ENCODE measurements around the gene MACROD2.

Gene MACROD2

DNA sequence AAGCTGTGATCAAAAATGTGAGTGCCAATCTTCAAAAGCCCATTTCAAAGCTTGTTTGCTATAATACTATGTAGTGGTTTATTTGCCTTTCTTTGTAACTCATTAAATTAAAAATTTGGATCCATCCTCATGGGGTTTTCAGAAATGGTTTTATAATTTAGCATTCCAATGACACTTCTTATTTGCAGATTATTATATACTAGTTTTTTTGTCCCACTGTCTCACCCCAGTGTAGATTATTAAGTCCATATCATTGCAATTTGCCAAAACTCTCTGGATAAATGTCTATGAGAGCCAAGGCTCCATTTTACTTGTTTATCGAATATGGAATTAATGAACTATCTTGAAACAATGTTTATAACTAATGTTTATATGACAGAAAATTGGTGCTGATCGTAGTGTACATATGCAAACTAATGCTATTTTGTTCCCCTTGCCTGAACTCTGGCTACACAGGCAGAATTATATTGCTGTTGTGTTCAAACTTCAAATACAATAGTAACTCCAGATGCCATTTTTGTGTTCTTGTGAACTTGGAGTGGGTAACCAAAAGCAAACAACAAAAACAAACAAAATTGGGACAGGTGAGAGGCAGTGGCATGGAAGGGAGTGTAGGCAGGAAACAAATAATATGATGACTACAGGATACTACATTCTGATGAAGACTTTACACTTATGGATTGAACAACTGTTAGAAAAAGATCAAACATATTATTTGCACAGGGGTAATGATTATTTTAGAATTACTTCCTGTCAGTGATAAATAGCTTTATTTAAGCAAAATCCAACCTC, 649.2 kb downstream of the MACROD2 start:
- POLR2A ChIA-PET: no interaction called here
- CTCF ChIA-PET: no interaction called here
- no peak for DNase-seq (ENCODE audit: low read depth, low spot score)
- no peak overlapping the region for H3K4me3 ChIP-seq (ENCODE audit: low read depth, low read length)
- TF ChIP-seq, protein P1, sequence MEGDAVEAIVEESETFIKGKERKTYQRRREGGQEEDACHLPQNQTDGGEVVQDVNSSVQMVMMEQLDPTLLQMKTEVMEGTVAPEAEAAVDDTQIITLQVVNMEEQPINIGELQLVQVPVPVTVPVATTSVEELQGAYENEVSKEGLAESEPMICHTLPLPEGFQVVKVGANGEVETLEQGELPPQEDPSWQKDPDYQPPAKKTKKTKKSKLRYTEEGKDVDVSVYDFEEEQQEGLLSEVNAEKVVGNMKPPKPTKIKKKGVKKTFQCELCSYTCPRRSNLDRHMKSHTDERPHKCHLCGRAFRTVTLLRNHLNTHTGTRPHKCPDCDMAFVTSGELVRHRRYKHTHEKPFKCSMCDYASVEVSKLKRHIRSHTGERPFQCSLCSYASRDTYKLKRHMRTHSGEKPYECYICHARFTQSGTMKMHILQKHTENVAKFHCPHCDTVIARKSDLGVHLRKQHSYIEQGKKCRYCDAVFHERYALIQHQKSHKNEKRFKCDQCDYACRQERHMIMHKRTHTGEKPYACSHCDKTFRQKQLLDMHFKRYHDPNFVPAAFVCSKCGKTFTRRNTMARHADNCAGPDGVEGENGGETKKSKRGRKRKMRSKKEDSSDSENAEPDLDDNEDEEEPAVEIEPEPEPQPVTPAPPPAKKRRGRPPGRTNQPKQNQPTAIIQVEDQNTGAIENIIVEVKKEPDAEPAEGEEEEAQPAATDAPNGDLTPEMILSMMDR (IDR thresholded peaks at IDR 0.05; ENCODE audit: insufficient read depth, low read length, missing control alignments): no peak

DNA sequence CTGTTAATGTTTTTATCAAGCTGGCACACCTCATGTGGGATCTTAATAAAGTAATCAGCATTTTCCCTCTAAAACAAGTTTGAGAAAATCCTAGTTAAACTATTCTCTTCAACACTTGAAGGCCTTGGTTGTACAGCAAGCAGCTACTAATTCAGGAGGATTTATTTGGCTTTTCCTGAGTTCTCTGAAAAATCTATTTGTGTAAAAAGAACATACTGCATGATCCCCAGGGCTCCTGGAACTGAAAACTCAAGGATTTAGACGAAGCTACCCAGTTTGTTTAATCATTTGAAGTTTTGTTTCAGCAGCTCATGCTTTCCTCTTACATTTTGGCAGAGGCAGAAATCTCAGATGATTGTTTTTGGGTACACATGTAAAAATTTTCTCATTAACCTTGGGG, 651.7 kb downstream of the MACROD2 start:
- ChIA-PET CTCF (no interaction called here), POLR2A (no interaction called here)
- no peak overlapping the region for H3K4me3 ChIP-seq (ENCODE audit: low read depth, low read length)
- no peak for DNase-seq (ENCODE audit: low read depth, low spot score)
- TF ChIP-seq, protein P1 (IDR thresholded peaks at IDR 0.05; ENCODE audit: insufficient read depth, low read length, missing control alignments): no peak

DNA sequence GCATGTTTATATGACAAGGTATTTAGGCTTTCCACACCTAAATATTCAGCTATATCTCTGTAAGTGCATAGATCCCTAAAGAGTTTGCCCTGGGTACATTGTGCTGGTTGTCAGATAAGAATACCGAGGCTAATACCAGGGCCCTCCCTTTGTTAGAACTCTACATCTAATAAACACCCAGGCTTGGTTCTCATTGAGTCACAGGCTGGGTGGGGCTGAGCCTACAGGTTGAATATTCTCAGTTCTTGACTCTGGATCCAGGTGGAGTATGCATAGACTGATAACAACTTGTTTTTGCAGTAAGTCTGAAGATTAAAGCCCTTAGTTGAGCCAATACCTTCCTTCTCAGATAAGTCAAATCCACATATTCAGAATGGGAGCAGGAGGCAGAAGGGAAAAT, 654.3 kb downstream of the MACROD2 start:
- TF ChIP-seq, protein P1 (IDR thresholded peaks at IDR 0.05; ENCODE audit: insufficient read depth, low read length, missing control alignments): no peak
- DNase-seq (ENCODE audit: low read depth, low spot score): no peak
- ChIA-PET CTCF (no interaction called here), POLR2A (no interaction called here)
- H3K4me3 ChIP-seq (ENCODE audit: low read depth, low read length): no peak overlapping the region

DNA sequence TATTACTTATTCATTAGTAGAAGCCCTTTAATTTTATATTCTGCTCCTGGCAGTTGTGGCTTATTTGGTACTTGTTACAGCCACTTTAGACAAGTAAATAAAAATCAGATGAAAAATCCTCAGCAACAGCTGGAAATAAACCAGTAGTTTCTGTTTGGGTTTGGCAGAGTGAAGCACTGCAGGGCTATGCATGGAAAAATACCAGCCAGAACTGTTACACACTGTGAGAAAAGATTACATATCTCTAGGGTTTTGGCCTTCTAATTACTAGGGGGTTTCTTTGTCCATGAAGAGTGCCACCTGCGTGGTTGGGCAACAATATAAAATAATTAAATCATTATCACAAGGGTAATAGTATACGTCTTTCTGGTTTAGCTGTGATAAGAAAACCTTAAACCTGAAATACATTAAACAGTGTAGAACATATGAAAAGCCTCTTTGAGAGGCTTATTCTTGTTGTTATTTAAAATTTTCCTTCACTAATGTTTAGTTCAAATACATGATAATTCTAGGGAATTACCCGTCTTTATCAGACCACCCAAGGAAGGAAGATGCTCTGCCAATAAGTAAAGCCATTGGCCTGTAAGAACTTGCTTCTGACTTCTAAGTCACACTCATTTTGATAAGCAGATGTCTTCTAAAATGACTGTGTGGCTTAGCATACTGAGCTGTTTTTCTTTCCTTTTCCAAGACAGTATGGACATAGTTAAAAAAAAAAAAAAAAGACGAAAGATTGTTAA, 662.1 kb downstream of the MACROD2 start:
- H3K4me3 ChIP-seq (ENCODE audit: low read depth, low read length): no peak overlapping the region
- no peak for DNase-seq (ENCODE audit: low read depth, low spot score)
- TF ChIP-seq, protein P1 (IDR thresholded peaks at IDR 0.05; ENCODE audit: insufficient read depth, low read length, missing control alignments): no peak
- ChIA-PET POLR2A (no interaction called here), CTCF (no interaction called here)

DNA sequence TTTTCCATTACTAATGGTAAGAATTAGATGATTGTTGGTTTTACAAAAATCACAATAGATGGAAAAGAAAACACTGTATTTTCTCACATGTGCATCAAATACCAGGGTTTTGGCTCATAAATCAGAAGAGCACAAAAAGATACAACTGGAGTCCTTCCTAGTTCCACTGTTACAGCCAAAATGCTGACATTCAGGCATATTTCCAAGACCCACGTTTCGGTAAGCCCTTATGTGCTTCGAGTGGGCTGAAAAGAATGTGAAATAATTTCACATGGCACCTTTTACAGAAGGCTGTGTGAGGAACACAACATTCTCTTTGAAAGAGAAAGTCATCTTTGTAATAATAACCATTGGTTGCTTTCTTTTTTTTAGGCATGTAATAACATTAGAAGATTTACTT, 668.8 kb downstream of the MACROD2 start:
- ChIA-PET POLR2A (no interaction called here), CTCF (no interaction called here)
- H3K4me3 ChIP-seq (ENCODE audit: low read depth, low read length): no peak overlapping the region
- TF ChIP-seq, protein P1 (IDR thresholded peaks at IDR 0.05; ENCODE audit: insufficient read depth, low read length, missing control alignments): no peak
- DNase-seq (ENCODE audit: low read depth, low spot score): no peak

DNA sequence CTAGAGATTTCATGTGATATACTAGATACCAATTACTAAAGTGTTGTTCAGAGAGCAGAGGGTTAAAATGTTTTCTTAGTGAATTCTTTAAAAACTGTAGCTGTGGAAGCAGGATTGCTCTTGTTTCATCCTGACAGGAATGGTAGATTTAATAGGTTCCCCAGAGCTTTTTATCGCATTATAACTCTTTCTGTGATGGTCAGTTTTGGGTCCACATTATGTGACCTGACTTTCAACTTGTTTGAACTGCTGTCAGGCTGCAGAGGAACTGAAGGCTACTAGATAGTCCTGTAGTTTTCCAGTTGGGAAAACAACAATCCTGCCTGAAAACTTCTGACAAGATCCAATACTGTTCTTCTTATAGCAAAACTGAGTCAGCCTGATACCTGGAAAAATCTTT, 671.4 kb downstream of the MACROD2 start:
- POLR2A ChIA-PET: no interaction called here
- CTCF ChIA-PET: no interaction called here
- no peak for DNase-seq (ENCODE audit: low read depth, low spot score)
- TF ChIP-seq, protein P1 (IDR thresholded peaks at IDR 0.05; ENCODE audit: insufficient read depth, low read length, missing control alignments): no peak
- no peak overlapping the region for H3K4me3 ChIP-seq (ENCODE audit: low read depth, low read length)
